ENCODE data around the gene TTC28. TPM values are rescaled to one million over a fixed set of nuclear protein-coding genes. Genes with fewer than 3 reads are reported as not detected.

TTC28 gene
- polyA plus RNA-seq, 6 donors from 2014 or later = 2.2 to 5.0 (median 2.9) TPM

- H3K9me3 Mint-ChIP-seq = no peaks in the 10 kb centered on the region
- no peaks in the 10 kb centered on the region for H3K36me3 Mint-ChIP-seq
- ATAC-seq (ENCODE audit: low read depth in 2 of 2) = no peak
- peak overlapping the region in 1 of 6 donors; percentile 74 for H3K27ac Mint-ChIP-seq
- H3K4me1 Mint-ChIP-seq = no peaks in the 10 kb centered on the region
- no peaks in the 10 kb centered on the region for H3K27me3 Mint-ChIP-seq
- no peak overlapping the region for H3K4me3 Mint-ChIP-seq
- DNase-seq = no peak
Observed at GRCh38 chr22:28006271-28006670, 673.4 kb downstream of the TTC28 start.

GRCh38 chr22:28005513-28005912, 674.1 kb downstream of the TTC28 start:
- Mint-ChIP-seq H3K27me3 (no peaks in the 10 kb centered on the region), H3K36me3 (no peaks in the 10 kb centered on the region), H3K9me3 (no peaks in the 10 kb centered on the region), H3K4me1 (no peaks in the 10 kb centered on the region), H3K4me3 (no peak overlapping the region), H3K27ac (peak overlapping the region in 1 of 6 donors; percentile 21)
- DNase-seq (no peak), ATAC-seq (ENCODE audit: low read depth in 2 of 2) (no peak)

GRCh38 chr22:28004021-28004420, 675.6 kb downstream of the TTC28 start:
- no peaks in the 10 kb centered on the region for H3K9me3 Mint-ChIP-seq
- H3K4me3 Mint-ChIP-seq = no peak overlapping the region
- H3K4me1 Mint-ChIP-seq = no peaks in the 10 kb centered on the region
- peak overlapping the region in 2 of 6 donors; percentile 13 to 79 for H3K27ac Mint-ChIP-seq
- no peaks in the 10 kb centered on the region for H3K27me3 Mint-ChIP-seq
- ATAC-seq (ENCODE audit: low read depth in 2 of 2) = no peak
- no peaks in the 10 kb centered on the region for H3K36me3 Mint-ChIP-seq
- no peak for DNase-seq

GRCh38 chr22:28002863-28003565, 676.6 kb downstream of the TTC28 start:
- Mint-ChIP-seq H3K4me1 (no peaks in the 10 kb centered on the region), H3K27ac (peak overlapping the region in 1 of 6 donors; percentile 15), H3K9me3 (no peaks in the 10 kb centered on the region), H3K4me3 (no peak overlapping the region), H3K27me3 (no peaks in the 10 kb centered on the region), H3K36me3 (no peaks in the 10 kb centered on the region)
- no peak for ATAC-seq (ENCODE audit: low read depth in 2 of 2)
- DNase-seq = no peak

GRCh38 chr22:28002181-28002700, 677.4 kb downstream of the TTC28 start:
- DNase-seq = no peak
- Mint-ChIP-seq H3K9me3 (no peaks in the 10 kb centered on the region), H3K27me3 (no peaks in the 10 kb centered on the region), H3K4me3 (no peak overlapping the region), H3K27ac (peak overlapping the region in 1 of 6 donors; percentile 15), H3K36me3 (no peaks in the 10 kb centered on the region), H3K4me1 (no peaks in the 10 kb centered on the region)
- no peak for ATAC-seq (ENCODE audit: low read depth in 2 of 2)

GRCh38 chr22:28001171-28001835, 678.3 kb downstream of the TTC28 start:
- Mint-ChIP-seq H3K4me1 (no peaks in the 10 kb centered on the region), H3K9me3 (no peaks in the 10 kb centered on the region), H3K4me3 (no peak overlapping the region), H3K27me3 (no peaks in the 10 kb centered on the region), H3K36me3 (no peaks in the 10 kb centered on the region), H3K27ac (no peak overlapping the region)
- DNase-seq (no peak), ATAC-seq (ENCODE audit: low read depth in 2 of 2) (no peak)

- Mint-ChIP-seq H3K9me3 (no peaks in the 10 kb centered on the region), H3K27me3 (no peaks in the 10 kb centered on the region), H3K4me3 (no peak overlapping the region), H3K27ac (peak overlapping the region in 1 of 6 donors; percentile 63), H3K36me3 (no peaks in the 10 kb centered on the region), H3K4me1 (no peaks in the 10 kb centered on the region)
- ATAC-seq (ENCODE audit: low read depth in 2 of 2) (no peak), DNase-seq (no peak)
Observed at GRCh38 chr22:28000361-28000760, 679.3 kb downstream of the TTC28 start.

GRCh38 chr22:27999876-28000275, 679.8 kb downstream of the TTC28 start:
- Mint-ChIP-seq H3K27me3 (no peaks in the 10 kb centered on the region), H3K27ac (no peak overlapping the region), H3K4me1 (no peaks in the 10 kb centered on the region), H3K9me3 (no peaks in the 10 kb centered on the region), H3K36me3 (no peaks in the 10 kb centered on the region), H3K4me3 (no peak overlapping the region)
- no peak for ATAC-seq (ENCODE audit: low read depth in 2 of 2)
- DNase-seq = no peak

- Mint-ChIP-seq H3K27ac (no peak overlapping the region), H3K4me1 (no peaks in the 10 kb centered on the region), H3K9me3 (no peaks in the 10 kb centered on the region), H3K27me3 (no peaks in the 10 kb centered on the region), H3K36me3 (no peaks in the 10 kb centered on the region), H3K4me3 (no peak overlapping the region)
- DNase-seq (no peak), ATAC-seq (ENCODE audit: low read depth in 2 of 2) (no peak)
Observed at GRCh38 chr22:27998511-27999410, 680.9 kb downstream of the TTC28 start.

GRCh38 chr22:27997538-27997937, 682.1 kb downstream of the TTC28 start:
- no peak for ATAC-seq (ENCODE audit: low read depth in 2 of 2)
- no peaks in the 10 kb centered on the region for H3K9me3 Mint-ChIP-seq
- H3K27ac Mint-ChIP-seq = no peak overlapping the region
- DNase-seq = no peak
- no peaks in the 10 kb centered on the region for H3K4me1 Mint-ChIP-seq
- no peaks in the 10 kb centered on the region for H3K36me3 Mint-ChIP-seq
- no peak overlapping the region for H3K4me3 Mint-ChIP-seq
- H3K27me3 Mint-ChIP-seq = no peaks in the 10 kb centered on the region

GRCh38 chr22:27996981-27997380, 682.7 kb downstream of the TTC28 start:
- no peaks in the 10 kb centered on the region for H3K36me3 Mint-ChIP-seq
- no peak for ATAC-seq (ENCODE audit: low read depth in 2 of 2)
- no peak overlapping the region for H3K27ac Mint-ChIP-seq
- H3K27me3 Mint-ChIP-seq = no peaks in the 10 kb centered on the region
- H3K4me3 Mint-ChIP-seq = no peak overlapping the region
- no peaks in the 10 kb centered on the region for H3K4me1 Mint-ChIP-seq
- no peaks in the 10 kb centered on the region for H3K9me3 Mint-ChIP-seq
- no peak for DNase-seq

GRCh38 chr22:27996529-27996925, 683.1 kb downstream of the TTC28 start:
- ATAC-seq (ENCODE audit: low read depth in 2 of 2) (no peak), DNase-seq (no peak)
- H3K4me1 Mint-ChIP-seq = peaks cover 0 to 3% (median 0%) of the 10 kb centered on the region in 3 donors
- H3K4me3 Mint-ChIP-seq = no peak overlapping the region
- H3K27me3 Mint-ChIP-seq = no peaks in the 10 kb centered on the region
- H3K36me3 Mint-ChIP-seq = no peaks in the 10 kb centered on the region
- H3K27ac Mint-ChIP-seq = peak overlapping the region in 1 of 6 donors; percentile 37
- H3K9me3 Mint-ChIP-seq = no peaks in the 10 kb centered on the region

GRCh38 chr22:27995801-27996528, 683.7 kb downstream of the TTC28 start:
- Mint-ChIP-seq H3K27ac (no peak overlapping the region), H3K36me3 (no peaks in the 10 kb centered on the region), H3K9me3 (no peaks in the 10 kb centered on the region), H3K4me3 (no peak overlapping the region), H3K4me1 (peaks cover 0 to 3% (median 0%) of the 10 kb centered on the region in 3 donors), H3K27me3 (no peaks in the 10 kb centered on the region)
- no peak for DNase-seq
- no peak for ATAC-seq (ENCODE audit: low read depth in 2 of 2)
